Stimulated activated CD8-positive, alpha-beta memory T cell treated with anti-CD3 and anti-CD28 coated beads, Interleukin-7, amount 100 ng/mL, for 4 hours (primary cell): ENCODE measurements around the gene VPS39.

ENCODE experiments used
- DNase-seq, 2 donors: peaks; one replicate each; pipeline ENCODE4 v3.0.0-alpha.2; 2020; ENCODE audit warnings: low read depth in 2 of 2

Gene VPS39

DNA sequence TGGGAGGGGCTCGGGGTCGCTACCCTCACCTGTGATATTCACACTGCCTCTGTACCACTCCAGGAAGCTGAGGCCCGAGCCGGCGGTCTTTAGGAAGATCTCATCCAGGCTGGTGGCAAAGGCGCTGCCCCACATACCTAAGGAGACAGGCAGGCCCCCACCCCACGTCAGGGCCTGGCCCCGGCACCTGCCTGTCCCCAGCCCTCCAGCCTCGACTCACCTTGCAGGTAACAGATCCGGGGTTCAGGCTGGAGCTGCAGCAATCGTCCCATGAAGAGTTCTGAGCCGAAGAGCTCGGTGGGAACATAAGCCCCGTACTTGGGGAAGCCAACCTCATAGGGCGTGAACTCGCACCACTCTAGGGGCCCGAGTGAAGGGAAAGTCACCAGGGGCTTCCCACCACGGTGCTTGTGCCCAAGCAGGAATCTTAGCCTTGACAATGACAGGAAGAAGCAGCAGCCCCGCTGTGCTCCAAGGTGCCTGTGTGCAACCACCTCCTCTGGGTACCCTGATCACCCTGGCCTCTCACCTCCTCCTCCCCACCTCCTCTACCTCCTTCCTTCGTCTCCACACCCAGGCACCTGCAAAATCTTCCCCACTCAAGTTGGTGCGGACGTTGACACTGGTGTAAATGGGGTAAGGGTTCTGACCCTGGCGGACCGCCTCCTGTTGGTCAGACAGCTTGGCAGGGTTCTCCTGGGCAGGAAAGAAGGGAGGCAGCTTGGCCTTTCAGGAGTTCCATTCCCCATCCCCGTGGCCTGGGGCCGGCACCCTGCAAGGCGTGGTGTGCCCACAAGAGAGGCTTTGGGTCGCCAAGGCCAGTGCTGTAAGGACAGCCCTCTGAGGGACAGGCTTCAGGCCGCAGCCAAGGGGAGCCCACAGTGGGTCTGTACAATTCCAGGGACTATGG, 62.3 kb downstream of the VPS39 start:
- no peak for DNase-seq

GRCh38 chr15:42144841-42145375, 63.2 kb downstream of the VPS39 start:
- no peak for DNase-seq

GRCh38 chr15:42143866-42144625, 64.1 kb downstream of the VPS39 start:
- no peak for DNase-seq

DNA sequence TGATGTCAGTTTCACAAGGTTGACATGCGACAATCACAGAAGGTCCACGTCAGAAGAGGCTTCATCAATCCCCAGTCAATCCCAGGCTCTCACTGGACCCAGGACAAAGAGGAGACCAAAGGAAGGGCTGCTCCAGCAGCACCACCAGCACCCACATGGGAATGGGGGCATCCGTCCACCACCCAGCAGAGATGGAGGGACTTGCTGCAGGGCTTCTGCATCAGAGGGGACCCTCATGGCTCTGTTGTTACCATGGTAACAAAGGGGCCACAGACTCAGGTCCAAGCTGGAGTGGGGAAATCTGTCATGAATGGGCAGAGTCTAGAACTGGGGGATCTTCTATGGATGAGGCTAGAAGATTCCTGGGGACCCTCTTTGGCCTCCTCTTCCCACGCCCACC, 64.7 kb downstream of the VPS39 start:
- DNase-seq: no peak

DNA sequence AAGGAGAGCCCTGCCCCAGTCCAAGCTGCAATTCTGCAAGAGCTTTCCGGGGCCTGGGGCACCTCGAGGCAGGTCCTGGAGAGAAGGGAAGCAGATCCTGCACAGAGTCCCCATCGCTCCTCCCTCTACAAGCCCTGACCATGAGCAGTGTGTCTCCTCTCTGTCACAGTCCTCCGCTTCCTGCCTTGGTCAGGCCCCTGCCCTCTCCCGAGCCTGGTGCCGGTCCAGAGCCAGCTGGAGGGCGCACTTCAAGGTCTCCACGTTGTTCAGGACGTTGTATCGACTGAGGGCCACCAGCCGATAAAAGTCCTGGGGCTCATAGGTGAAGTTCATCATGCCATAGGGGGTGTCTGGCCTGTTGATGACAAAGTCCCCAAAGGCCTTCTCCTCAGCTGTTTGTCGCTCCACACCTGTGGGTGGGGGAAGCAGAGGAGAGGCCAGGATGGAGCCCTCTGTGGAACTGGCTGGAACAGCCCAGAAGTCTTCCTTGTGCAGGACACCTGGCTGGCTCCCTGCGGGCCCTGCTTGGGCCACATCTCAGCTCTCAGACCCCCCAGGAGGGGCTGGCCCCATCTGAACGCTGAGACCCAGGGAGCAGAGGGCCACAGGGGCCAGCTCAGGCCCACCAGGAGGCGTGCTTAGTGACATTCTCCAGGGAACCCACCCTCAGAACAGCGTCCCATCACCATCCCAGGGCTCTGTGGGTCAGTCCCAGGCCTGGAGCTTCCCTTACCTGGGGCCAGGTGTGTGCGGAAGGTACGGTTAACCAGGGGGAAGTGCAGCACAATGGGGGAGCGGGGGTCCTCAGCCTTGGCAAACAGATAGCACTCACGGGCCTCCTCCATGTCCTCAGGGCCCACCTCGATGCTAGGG, 66.1 kb downstream of the VPS39 start:
- DNase-seq: no peak

DNA sequence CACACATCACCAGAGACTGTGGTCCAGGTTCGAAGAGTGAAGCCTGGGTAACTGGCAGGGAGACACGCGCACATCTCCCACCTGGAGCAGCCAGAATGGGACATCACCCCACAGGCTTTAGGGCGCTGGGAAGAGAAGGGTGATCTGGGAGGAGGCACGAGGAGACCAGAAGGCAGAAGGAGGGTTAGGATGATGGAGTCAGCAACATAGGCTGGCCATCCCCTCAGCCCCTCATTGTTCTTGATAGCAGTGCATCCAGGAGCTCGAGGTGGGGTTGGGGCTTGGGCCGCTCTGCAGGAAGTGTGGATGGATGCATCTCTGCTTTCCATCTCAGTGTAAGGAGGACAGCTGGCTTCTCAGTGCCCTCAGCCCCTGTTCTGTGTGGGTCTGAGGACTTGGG, 66.9 kb downstream of the VPS39 start:
- DNase-seq: no peak

DNA sequence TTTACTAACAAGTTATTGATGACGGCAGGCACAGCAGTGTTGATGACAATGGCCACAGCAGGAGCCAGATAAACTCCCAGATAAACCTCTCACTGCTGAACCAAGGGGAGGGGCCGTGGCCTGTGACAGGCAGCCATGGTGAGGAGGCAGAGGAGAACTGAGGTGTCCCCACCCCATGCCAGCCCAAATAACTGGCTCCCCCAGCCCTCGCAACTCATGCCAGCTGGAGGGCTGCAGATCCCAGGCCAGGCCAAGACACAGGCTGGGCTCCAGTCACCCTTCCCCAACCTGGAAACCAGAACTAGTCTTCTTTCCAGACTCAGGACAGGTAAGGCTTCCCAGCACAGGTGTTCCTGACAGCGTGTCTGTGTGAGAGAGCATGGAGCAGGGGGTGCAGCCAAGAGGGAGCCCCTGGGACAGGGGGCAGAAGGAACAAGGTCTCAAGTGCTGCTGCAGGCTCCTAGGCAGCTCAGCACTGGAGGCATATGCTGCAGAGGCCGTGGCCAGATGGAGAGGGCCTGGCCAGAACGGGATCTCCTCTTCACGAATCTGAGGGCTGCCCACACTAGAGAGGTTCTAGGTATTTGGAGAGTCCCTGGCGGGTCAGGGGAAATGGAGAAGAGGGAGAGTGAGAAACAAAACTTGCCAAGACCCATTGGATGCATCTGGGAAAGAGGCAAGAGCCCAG, 67.6 kb downstream of the VPS39 start:
- DNase-seq: no peak

GRCh38 chr15:42139596-42139995, 68.5 kb downstream of the VPS39 start:
- DNase-seq: no peak

DNA sequence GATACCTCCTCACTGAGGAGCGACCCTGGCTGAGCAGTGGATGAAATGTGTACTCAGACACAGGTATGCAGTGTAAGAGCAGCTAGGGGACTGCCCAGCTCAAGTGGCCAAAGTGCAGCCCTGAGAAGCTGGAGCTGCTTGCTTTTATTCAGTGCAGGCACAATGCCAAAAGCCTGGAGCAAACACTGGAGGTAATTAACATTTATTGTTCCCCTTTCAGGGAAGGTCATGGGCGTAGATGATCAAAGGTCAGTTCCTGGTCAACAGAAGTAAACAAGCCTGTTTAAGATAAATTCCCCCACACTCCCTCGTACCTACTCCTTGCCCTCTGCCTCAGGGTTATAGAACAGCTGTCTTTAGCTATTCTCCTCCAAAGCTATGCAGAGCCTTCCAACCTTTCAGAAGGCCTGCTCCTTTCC, 69.1 kb downstream of the VPS39 start:
- DNase-seq: no peak

GRCh38 chr15:42138411-42138810, 69.7 kb downstream of the VPS39 start:
- DNase-seq: no peak

DNA sequence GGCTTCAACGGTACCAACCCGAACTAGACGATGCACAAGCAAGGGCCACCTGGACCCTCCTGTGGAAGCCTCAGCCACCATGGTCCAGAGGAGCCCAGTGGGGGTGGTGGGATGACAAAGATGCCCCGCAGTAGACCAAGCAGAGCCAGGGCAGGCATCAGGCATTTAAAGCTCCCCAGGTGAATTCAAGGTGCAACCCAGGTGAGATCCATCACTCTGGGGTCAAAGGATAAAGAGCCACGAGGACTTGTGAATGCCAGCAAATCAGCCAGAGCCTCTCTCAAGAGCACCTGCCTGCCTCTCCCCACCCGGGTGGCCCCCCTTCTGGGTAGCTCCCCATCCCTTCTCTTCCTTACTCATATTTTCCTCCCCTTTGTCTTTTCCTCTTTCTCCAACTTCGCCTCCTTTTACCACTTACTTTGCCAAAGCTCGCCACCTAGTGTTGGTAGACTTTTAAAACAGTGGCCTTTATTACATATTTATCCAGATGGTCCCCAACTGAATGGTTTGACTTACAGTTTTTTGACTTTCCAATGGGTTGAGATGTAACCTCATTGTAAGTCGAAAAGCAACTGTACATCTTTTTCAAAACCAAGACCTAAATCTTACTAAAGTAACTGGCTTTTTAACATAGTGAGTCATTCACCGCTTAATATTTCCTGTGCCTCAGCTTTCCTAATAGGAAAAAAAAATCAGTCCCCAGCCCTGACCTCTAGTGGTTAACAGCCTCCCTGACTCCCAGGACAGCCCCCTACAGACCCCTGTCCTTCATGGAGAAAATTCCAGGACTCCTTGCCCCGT, 70.4 kb downstream of the VPS39 start:
- no peak for DNase-seq

- no peak for DNase-seq
Measured at GRCh38 chr15:42136513-42136912, 71.6 kb downstream of the VPS39 start.

GRCh38 chr15:42135351-42135750, 72.8 kb downstream of the VPS39 start:
- no peak for DNase-seq

- no peak for DNase-seq
Measured at GRCh38 chr15:42134617-42135245, 73.4 kb downstream of the VPS39 start.

GRCh38 chr15:42133886-42134502, 74.1 kb downstream of the VPS39 start:
- DNase-seq: peak; percentile 10 to 12

DNA sequence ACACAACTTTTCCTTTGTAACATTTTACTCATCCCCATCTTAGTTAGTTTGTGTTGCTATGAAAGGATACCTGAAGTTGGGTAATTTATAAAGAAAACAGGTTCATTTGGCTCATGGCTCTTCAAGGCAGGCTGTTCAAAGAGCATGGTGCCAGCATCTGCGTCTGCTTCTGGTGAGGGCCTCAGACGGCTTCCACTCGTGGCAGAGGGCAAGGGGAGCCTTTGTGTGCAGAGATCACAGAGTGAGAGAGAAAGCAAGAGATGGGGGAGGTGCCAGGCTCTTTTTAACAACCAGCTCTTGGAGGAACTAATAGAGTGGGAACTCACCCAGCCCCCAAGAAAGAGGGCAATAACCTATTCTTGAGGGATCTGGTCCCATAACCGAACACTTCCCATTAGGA, 74.7 kb downstream of the VPS39 start:
- no peak for DNase-seq

DNA sequence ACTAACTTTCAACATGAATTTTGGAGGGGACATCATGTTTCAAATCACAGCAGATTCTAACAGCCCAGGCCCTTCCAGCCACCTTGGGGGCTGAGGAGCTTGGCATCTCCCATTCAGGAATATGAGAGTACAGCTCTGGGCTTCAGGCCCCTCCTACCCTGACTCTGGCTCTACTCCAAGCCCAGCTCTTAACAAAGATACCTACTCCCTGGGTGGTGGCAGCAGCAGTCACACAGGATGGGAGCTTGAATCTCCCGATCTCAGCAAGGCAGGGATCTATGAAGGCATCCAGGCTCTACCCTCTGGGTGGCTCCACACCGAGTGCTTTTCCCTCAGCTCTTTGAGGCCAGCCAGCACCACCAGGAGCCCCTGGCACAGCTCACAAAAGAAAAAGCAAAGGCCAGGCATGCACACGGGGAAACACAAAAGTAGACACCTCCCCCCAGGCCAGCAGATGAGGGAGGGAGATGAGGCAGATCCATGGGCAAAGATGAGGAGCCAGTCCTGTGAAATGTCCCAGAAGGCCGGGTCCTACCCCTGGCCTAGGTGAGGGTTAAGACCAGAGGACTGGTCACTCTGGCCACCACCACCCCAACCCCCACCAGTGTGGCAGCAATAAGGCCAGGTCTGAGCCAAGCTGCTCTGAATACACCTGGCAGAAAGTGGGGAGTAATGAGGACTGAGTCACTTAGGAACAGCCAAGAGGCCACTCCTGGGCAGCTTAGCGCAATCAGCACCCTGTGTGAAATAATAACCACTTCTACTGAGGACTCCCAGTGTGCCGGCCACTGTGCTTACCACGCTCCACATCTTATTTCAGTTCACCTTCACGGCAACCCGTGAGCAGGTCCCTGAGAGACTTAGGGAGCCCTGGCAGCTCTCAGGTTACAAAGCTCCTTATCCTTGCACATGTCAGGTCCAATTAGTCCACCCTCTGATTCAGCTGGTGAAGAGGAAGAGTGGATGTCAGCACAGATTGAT, 76.0 kb downstream of the VPS39 start:
- no peak for DNase-seq

DNA sequence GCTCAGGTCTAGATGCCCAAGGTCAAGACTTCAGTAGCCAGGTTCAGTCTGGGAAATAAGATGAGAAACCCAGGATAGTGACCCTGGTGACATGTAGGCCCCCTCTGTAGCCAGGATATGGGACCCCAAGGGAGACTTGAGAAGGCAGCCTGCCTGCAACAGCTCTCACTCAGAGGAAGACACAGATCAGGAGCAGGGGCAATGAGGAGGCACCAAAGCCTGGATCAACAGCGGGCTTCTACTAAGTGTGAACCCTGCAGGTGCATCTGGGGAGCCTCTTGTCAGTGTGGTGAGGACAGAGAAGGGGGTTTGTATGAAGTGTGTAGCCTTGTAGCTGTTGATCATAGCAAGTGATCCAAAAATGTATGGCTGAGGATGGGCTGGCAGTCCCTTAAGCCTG, 77.1 kb downstream of the VPS39 start:
- no peak for DNase-seq
